Measurements from ENCODE around the gene CNPPD1.

The CNPPD1 gene

GRCh38 chr2:219163156-219163555 lies 13.6 kb downstream of the CNPPD1 start:
- no peaks in the 10 kb centered on the region for H3K27me3 Mint-ChIP-seq
- no peak for ATAC-seq
- peaks cover 34% of the 10 kb centered on the region for H3K36me3 Mint-ChIP-seq
- H3K27ac Mint-ChIP-seq: peak overlapping the region; percentile 4
- H3K4me1 Mint-ChIP-seq: peaks cover 33% of the 10 kb centered on the region
- no peaks in the 10 kb centered on the region for H3K9me3 Mint-ChIP-seq
- no peak overlapping the region for H3K4me3 Mint-ChIP-seq

GRCh38 chr2:219161097-219161496 lies 15.6 kb downstream of the CNPPD1 start:
- ATAC-seq: no peak
- Mint-ChIP-seq H3K9me3 (no peaks in the 10 kb centered on the region), H3K27ac (peak overlapping the region; percentile 92), H3K4me3 (peak overlapping the region; percentile 90), H3K27me3 (no peaks in the 10 kb centered on the region), H3K4me1 (peaks cover 28% of the 10 kb centered on the region), H3K36me3 (peaks cover 47% of the 10 kb centered on the region)

GRCh38 chr2:219160186-219161017 lies 16.3 kb downstream of the CNPPD1 start, which contains the start of gene NHEJ1:
Gene NHEJ1, minus strand, starts transcription at chr2:219160815. Its CDS starts 2,453 bp downstream, at chr2:219158362.
- peaks cover 40% of the 10 kb centered on the region for H3K36me3 Mint-ChIP-seq
- no peaks in the 10 kb centered on the region for H3K27me3 Mint-ChIP-seq
- no peaks in the 10 kb centered on the region for H3K9me3 Mint-ChIP-seq
- peak within 1 kb of the TSS; percentile 92 for H3K27ac Mint-ChIP-seq
- peaks cover 28% of the 10 kb centered on the region for H3K4me1 Mint-ChIP-seq
- H3K4me3 Mint-ChIP-seq: peak within 1 kb of the TSS; percentile 90
- ATAC-seq: peak; percentile 94

- Mint-ChIP-seq H3K9me3 (no peaks in the 10 kb centered on the region), H3K27me3 (no peaks in the 10 kb centered on the region), H3K27ac (peak overlapping the region; percentile 92), H3K4me3 (peak overlapping the region; percentile 90), H3K36me3 (peaks cover 34% of the 10 kb centered on the region), H3K4me1 (peaks cover 28% of the 10 kb centered on the region)
- ATAC-seq: no peak
Measured at GRCh38 chr2:219159771-219160185, 16.9 kb downstream of the CNPPD1 start.

- Mint-ChIP-seq H3K4me1 (peaks cover 28% of the 10 kb centered on the region), H3K36me3 (peaks cover 29% of the 10 kb centered on the region), H3K27me3 (no peaks in the 10 kb centered on the region), H3K4me3 (no peak overlapping the region), H3K9me3 (no peaks in the 10 kb centered on the region), H3K27ac (no peak overlapping the region)
- ATAC-seq: no peak
Measured at GRCh38 chr2:219158586-219158985, 18.1 kb downstream of the CNPPD1 start.

- ATAC-seq: no peak
- no peaks in the 10 kb centered on the region for H3K27me3 Mint-ChIP-seq
- peaks cover 28% of the 10 kb centered on the region for H3K4me1 Mint-ChIP-seq
- no peak overlapping the region for H3K4me3 Mint-ChIP-seq
- H3K27ac Mint-ChIP-seq: no peak overlapping the region
- peaks cover 31% of the 10 kb centered on the region for H3K36me3 Mint-ChIP-seq
- H3K9me3 Mint-ChIP-seq: no peaks in the 10 kb centered on the region
Measured at GRCh38 chr2:219158025-219158424, 18.7 kb downstream of the CNPPD1 start.

GRCh38 chr2:219157396-219157795 lies 19.3 kb downstream of the CNPPD1 start:
- Mint-ChIP-seq H3K4me1 (peaks cover 28% of the 10 kb centered on the region), H3K36me3 (peaks cover 30% of the 10 kb centered on the region), H3K27me3 (no peaks in the 10 kb centered on the region), H3K9me3 (no peaks in the 10 kb centered on the region), H3K4me3 (no peak overlapping the region), H3K27ac (no peak overlapping the region)
- no peak for ATAC-seq

- Mint-ChIP-seq H3K36me3 (peaks cover 35% of the 10 kb centered on the region), H3K27me3 (no peaks in the 10 kb centered on the region), H3K27ac (no peak overlapping the region), H3K4me3 (no peak overlapping the region), H3K9me3 (no peaks in the 10 kb centered on the region), H3K4me1 (peaks cover 12% of the 10 kb centered on the region)
- ATAC-seq: no peak
Measured at GRCh38 chr2:219155054-219155644, 21.6 kb downstream of the CNPPD1 start.

GRCh38 chr2:219149667-219150066 lies 27.1 kb downstream of the CNPPD1 start:
- Mint-ChIP-seq H3K27me3 (no peaks in the 10 kb centered on the region), H3K4me1 (peaks cover 8% of the 10 kb centered on the region), H3K36me3 (peaks cover 50% of the 10 kb centered on the region), H3K9me3 (no peaks in the 10 kb centered on the region), H3K27ac (no peak overlapping the region), H3K4me3 (no peak overlapping the region)
- no peak for ATAC-seq

- Mint-ChIP-seq H3K4me3 (no peak overlapping the region), H3K4me1 (peaks cover 8% of the 10 kb centered on the region), H3K27me3 (no peaks in the 10 kb centered on the region), H3K36me3 (peaks cover 79% of the 10 kb centered on the region), H3K27ac (no peak overlapping the region), H3K9me3 (no peaks in the 10 kb centered on the region)
- no peak for ATAC-seq
Measured at GRCh38 chr2:219142329-219142728, 34.4 kb downstream of the CNPPD1 start.

- H3K36me3 Mint-ChIP-seq: peaks cover 69% of the 10 kb centered on the region
- ATAC-seq: no peak
- H3K27ac Mint-ChIP-seq: no peak overlapping the region
- H3K9me3 Mint-ChIP-seq: no peaks in the 10 kb centered on the region
- H3K27me3 Mint-ChIP-seq: no peaks in the 10 kb centered on the region
- no peak overlapping the region for H3K4me3 Mint-ChIP-seq
- H3K4me1 Mint-ChIP-seq: no peaks in the 10 kb centered on the region
Measured at GRCh38 chr2:219140722-219141121, 36.0 kb downstream of the CNPPD1 start.

- Mint-ChIP-seq H3K36me3 (peaks cover 41% of the 10 kb centered on the region), H3K4me1 (no peaks in the 10 kb centered on the region), H3K9me3 (no peaks in the 10 kb centered on the region), H3K27me3 (no peaks in the 10 kb centered on the region), H3K27ac (no peak overlapping the region), H3K4me3 (no peak overlapping the region)
- no peak for ATAC-seq
Measured at GRCh38 chr2:219133976-219134375, 42.7 kb downstream of the CNPPD1 start.

- no peaks in the 10 kb centered on the region for H3K9me3 Mint-ChIP-seq
- ATAC-seq: no peak
- H3K4me1 Mint-ChIP-seq: no peaks in the 10 kb centered on the region
- H3K36me3 Mint-ChIP-seq: peaks cover 39% of the 10 kb centered on the region
- no peak overlapping the region for H3K4me3 Mint-ChIP-seq
- H3K27me3 Mint-ChIP-seq: no peaks in the 10 kb centered on the region
- no peak overlapping the region for H3K27ac Mint-ChIP-seq
Measured at GRCh38 chr2:219131744-219132143, 45.0 kb downstream of the CNPPD1 start.

- no peak for ATAC-seq
- Mint-ChIP-seq H3K4me3 (no peak overlapping the region), H3K27ac (no peak overlapping the region), H3K4me1 (no peaks in the 10 kb centered on the region), H3K27me3 (no peaks in the 10 kb centered on the region), H3K9me3 (no peaks in the 10 kb centered on the region), H3K36me3 (peaks cover 43% of the 10 kb centered on the region)
Measured at GRCh38 chr2:219131327-219131726, 45.4 kb downstream of the CNPPD1 start.

GRCh38 chr2:219129589-219129988 lies 47.1 kb downstream of the CNPPD1 start:
- H3K4me1 Mint-ChIP-seq: peaks cover 10% of the 10 kb centered on the region
- H3K9me3 Mint-ChIP-seq: no peaks in the 10 kb centered on the region
- no peaks in the 10 kb centered on the region for H3K27me3 Mint-ChIP-seq
- H3K27ac Mint-ChIP-seq: no peak overlapping the region
- no peak overlapping the region for H3K4me3 Mint-ChIP-seq
- no peak for ATAC-seq
- peaks cover 57% of the 10 kb centered on the region for H3K36me3 Mint-ChIP-seq

GRCh38 chr2:219128396-219128795 lies 48.3 kb downstream of the CNPPD1 start:
- Mint-ChIP-seq H3K36me3 (peaks cover 57% of the 10 kb centered on the region), H3K27ac (no peak overlapping the region), H3K9me3 (no peaks in the 10 kb centered on the region), H3K4me1 (peaks cover 17% of the 10 kb centered on the region), H3K4me3 (no peak overlapping the region), H3K27me3 (no peaks in the 10 kb centered on the region)
- no peak for ATAC-seq
